Fibroblast of lung (primary cell): ENCODE data around the gene UNC45B. TPM values are rescaled to one million over a fixed set of nuclear protein-coding genes. Genes with fewer than 3 reads are reported as not detected.

ENCODE experiments used
- DNase-seq, 2 donors: peaks; one replicate each; pipeline versions ENCODE4 v3.0.0 to v3.0.0-alpha.2; 2010; ENCODE audit warnings: low read depth in 2 of 2
- H2AFZ ChIP-seq: 2 replicates; pipeline ENCODE4 v1.5.1; 2012; ENCODE audit warnings: low read length, control low read depth, inconsistent platforms
- H3K27ac ChIP-seq: 2 replicates; pipeline ENCODE4 v1.5.1; 2011; ENCODE audit warnings: low read length, control low read depth; ENCODE audit not compliant: insufficient read depth
- H3K27me3 ChIP-seq: 2 replicates; pipeline ENCODE4 v1.5.1; 2011; ENCODE audit warnings: mild to moderate bottlenecking, low read length; ENCODE audit not compliant: control insufficient read depth, insufficient read depth
- H3K36me3 ChIP-seq: 2 replicates; pipeline ENCODE4 v1.5.1; 2011; ENCODE audit warnings: low read length; ENCODE audit not compliant: control insufficient read depth, insufficient read depth
- H3K4me1 ChIP-seq: 2 replicates; pipeline ENCODE4 v1.5.1; 2011; ENCODE audit warnings: low read length; ENCODE audit not compliant: control insufficient read depth, insufficient read depth; ENCODE audit errors: extremely low read depth
- H3K4me2 ChIP-seq: 2 replicates; pipeline ENCODE4 v1.5.1; 2011; ENCODE audit warnings: low read length, control low read depth; ENCODE audit not compliant: insufficient read depth; ENCODE audit errors: extremely low read depth
- H3K4me3 ChIP-seq, 4 experiments: fragments of 200-600 bp in 1 of 4; sonication (generic) in 1 of 4; replicated peaks in 1 of 4; 2 replicates each; pipeline ENCODE4 v1.5.1; 2011 to 2016; ENCODE audit warnings: low read length in 4 of 4, low read depth in 3 of 4, mild to moderate bottlenecking in 3 of 4, control low read depth in 2 of 4, inconsistent platforms in 1 of 4, mixed read lengths in 1 of 4; ENCODE audit not compliant: insufficient read depth in 1 of 4; ENCODE audit errors: control extremely low read depth in 1 of 4
- H3K79me2 ChIP-seq: 2 replicates; pipeline ENCODE4 v1.5.1; 2012; ENCODE audit warnings: mild to moderate bottlenecking, low read length, inconsistent platforms; ENCODE audit not compliant: control insufficient read depth, insufficient read depth
- H3K9ac ChIP-seq: 2 replicates; pipeline ENCODE4 v1.5.1; 2011; ENCODE audit warnings: mild to moderate bottlenecking, low read length, control low read depth; ENCODE audit not compliant: insufficient read depth
- H3K9me3 ChIP-seq: 2 replicates; pipeline ENCODE4 v1.5.1; 2012; ENCODE audit warnings: low read depth, low read length; ENCODE audit not compliant: control insufficient read depth, insufficient read depth
- H4K20me1 ChIP-seq: 2 replicates; pipeline ENCODE4 v1.5.1; 2011; ENCODE audit warnings: low read length; ENCODE audit not compliant: control insufficient read depth, insufficient read depth; ENCODE audit errors: extremely low read depth
- EZH2 ChIP-seq: IDR thresholded peaks from 2 replicates; pipeline ENCODE4 v1.5.1; 2012; ENCODE audit warnings: low read length, control low read depth, mild to moderate bottlenecking; ENCODE audit errors: missing control alignments
- polyA plus RNA-seq, 2 donors: library from polyadenylated mRNA; depleted of rRNA in 1 of 2; stranded (reverse) in 1 of 2; unstranded in 1 of 2; fragments of >200 nt; gene quantifications; 2 replicates each; pipeline ENCODE4 v1.2.1, GENCODE V29; 2011 to 2012; ENCODE audit warnings: missing spikeins in 1 of 2
- total RNA-seq: library from RNA; depleted of rRNA; stranded (reverse); fragments of >200 nt; gene quantifications from 2 replicates; pipeline ENCODE4 v1.2.1, GENCODE V29; 2014
- TF ChIP-seq, protein P1 (sequence below), 2 donors: IDR thresholded peaks in 1 of 2; conservative IDR thresholded peaks in 1 of 2; 1 replicate in 1 of 2; 2 replicates in 1 of 2; pipeline ENCODE4 v1.5.1; 2011 to 2012; ENCODE audit warnings: low read length in 2 of 2, control low read depth in 1 of 2, inconsistent platforms in 1 of 2, low read depth in 1 of 2, mild to moderate bottlenecking in 1 of 2

UNC45B gene
- total and polyA plus RNA-seq, 2 donors (not counting 1 experiment from before 2014, with no cell fraction given): not detected

DNA sequence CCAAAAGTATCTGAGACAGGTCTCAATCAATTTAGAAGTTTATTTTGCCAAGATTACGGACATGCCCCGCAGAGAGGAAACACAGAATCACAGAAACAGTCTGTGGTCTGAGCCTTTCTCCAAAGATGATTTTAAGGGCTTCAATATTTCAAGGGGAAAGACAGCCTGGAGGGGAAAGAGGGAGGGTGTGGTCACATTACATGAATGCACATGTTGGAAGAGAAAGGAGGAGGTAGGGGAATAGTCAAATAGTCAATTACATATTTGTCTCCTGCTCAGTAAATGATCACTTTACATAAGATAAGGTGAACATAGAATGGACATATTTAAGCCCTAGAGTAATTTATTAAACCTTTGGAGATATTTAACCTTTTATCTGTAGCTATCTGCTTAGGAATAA lies 12.3 kb downstream of the UNC45B start:
- H3K27me3 ChIP-seq: peaks cover 12% of the 10 kb centered on the region
- no peaks in the 10 kb centered on the region for H3K79me2 ChIP-seq
- no peak overlapping the region for H3K9ac ChIP-seq
- TF ChIP-seq, protein P1, sequence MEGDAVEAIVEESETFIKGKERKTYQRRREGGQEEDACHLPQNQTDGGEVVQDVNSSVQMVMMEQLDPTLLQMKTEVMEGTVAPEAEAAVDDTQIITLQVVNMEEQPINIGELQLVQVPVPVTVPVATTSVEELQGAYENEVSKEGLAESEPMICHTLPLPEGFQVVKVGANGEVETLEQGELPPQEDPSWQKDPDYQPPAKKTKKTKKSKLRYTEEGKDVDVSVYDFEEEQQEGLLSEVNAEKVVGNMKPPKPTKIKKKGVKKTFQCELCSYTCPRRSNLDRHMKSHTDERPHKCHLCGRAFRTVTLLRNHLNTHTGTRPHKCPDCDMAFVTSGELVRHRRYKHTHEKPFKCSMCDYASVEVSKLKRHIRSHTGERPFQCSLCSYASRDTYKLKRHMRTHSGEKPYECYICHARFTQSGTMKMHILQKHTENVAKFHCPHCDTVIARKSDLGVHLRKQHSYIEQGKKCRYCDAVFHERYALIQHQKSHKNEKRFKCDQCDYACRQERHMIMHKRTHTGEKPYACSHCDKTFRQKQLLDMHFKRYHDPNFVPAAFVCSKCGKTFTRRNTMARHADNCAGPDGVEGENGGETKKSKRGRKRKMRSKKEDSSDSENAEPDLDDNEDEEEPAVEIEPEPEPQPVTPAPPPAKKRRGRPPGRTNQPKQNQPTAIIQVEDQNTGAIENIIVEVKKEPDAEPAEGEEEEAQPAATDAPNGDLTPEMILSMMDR (conservative IDR thresholded peaks at IDR 0.05 in 1 of 2, IDR thresholded peaks at IDR 0.05 in 1 of 2; ENCODE audit: low read depth in 1 of 2, low read length in 2 of 2): no peak
- no peak overlapping the region for H3K4me3 ChIP-seq
- H3K36me3 ChIP-seq: no peaks in the 10 kb centered on the region
- no peaks in the 10 kb centered on the region for H3K4me1 ChIP-seq
- DNase-seq: no peak
- no peaks in the 10 kb centered on the region for H3K9me3 ChIP-seq
- H3K27ac ChIP-seq: no peak overlapping the region
- no peak overlapping the region for H3K4me2 ChIP-seq
- no peaks in the 10 kb centered on the region for H4K20me1 ChIP-seq
- no peak overlapping the region for H2AFZ ChIP-seq

GRCh38 chr17:35160354-35161201 lies 13.0 kb downstream of the UNC45B start:
- Histone ChIP-seq H3K36me3 (no peaks in the 10 kb centered on the region), H3K4me1 (no peaks in the 10 kb centered on the region), H3K27ac (no peak overlapping the region), H3K9ac (no peak overlapping the region), H2AFZ (no peak overlapping the region), H3K4me3 (no peak overlapping the region), H3K27me3 (peaks cover 12% of the 10 kb centered on the region), H4K20me1 (no peaks in the 10 kb centered on the region), H3K79me2 (no peaks in the 10 kb centered on the region), H3K9me3 (no peaks in the 10 kb centered on the region), H3K4me2 (no peak overlapping the region)
- DNase-seq: no peak
- TF ChIP-seq, protein P1 (conservative IDR thresholded peaks at IDR 0.05 in 1 of 2, IDR thresholded peaks at IDR 0.05 in 1 of 2; ENCODE audit: low read depth in 1 of 2, low read length in 2 of 2): no peak
- TF ChIP-seq EZH2: no peak

DNA sequence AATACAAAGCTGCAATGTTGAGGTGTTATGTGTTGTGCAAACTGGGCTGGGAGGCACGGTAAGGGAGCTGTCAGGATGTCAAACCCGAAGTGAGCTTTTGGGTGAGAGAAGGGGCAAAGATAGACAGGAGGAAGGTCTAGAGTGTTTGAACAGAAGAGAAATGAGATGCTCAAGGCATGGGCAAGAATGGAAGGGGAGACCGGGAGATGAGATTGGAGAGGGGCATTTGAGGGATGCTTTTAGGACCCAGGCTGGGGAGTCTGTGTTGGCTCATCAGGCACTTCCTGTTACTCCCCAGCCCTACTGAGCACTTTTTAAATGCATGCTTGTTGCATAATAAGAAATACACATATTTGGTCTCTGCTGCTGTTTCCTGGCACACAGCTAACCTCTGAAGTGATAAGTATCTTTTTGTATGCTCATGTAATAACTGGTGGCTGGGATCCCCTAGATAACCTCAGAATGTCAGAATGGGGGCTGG lies 13.7 kb downstream of the UNC45B start:
- TF ChIP-seq, protein P1 (conservative IDR thresholded peaks at IDR 0.05 in 1 of 2, IDR thresholded peaks at IDR 0.05 in 1 of 2; ENCODE audit: low read depth in 1 of 2, low read length in 2 of 2): no peak
- TF ChIP-seq EZH2: no peak
- peaks cover 12% of the 10 kb centered on the region for H3K27me3 ChIP-seq
- no peaks in the 10 kb centered on the region for H4K20me1 ChIP-seq
- H3K79me2 ChIP-seq: no peaks in the 10 kb centered on the region
- no peak overlapping the region for H3K27ac ChIP-seq
- no peaks in the 10 kb centered on the region for H3K36me3 ChIP-seq
- no peak for DNase-seq
- no peaks in the 10 kb centered on the region for H3K4me1 ChIP-seq
- no peak overlapping the region for H3K4me2 ChIP-seq
- H3K9ac ChIP-seq: no peak overlapping the region
- no peak overlapping the region for H3K4me3 ChIP-seq
- H2AFZ ChIP-seq: no peak overlapping the region
- H3K9me3 ChIP-seq: no peaks in the 10 kb centered on the region
